Measurements from ENCODE around the gene UMAD1. TPM values are rescaled to one million over a fixed set of nuclear protein-coding genes. Genes with fewer than 3 reads are reported as not detected.

The UMAD1 gene
- total and polyA plus RNA-seq, 2 donors (not counting 3 experiments of a cell fraction or from before 2014, with no cell fraction given), result 5.6 to 6.6 TPM

DNA sequence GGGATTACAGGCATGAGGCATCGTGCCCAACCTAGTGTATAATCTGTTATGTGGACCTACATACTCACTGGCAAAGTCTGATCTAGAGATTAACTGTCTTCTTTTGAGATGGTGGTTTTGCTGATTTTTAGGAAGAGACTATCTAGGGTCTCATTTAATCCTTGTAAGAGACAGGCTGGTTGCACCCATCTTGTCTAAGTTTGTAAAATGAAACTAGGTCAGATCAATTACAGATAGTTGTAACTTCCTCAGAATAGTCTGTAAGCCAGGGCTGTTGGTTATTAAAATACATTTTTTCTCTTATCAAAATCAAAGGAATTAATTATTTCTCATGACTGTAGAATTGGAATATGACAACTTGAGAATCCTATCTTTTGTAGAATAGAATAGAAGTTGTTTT lies 142.4 kb downstream of the UMAD1 start:
- no peak for DNase-seq (ENCODE audit: low read depth, low spot score)
- no peaks in the 10 kb centered on the region for H4K20me1 ChIP-seq (replicated peaks; ENCODE audit: control insufficient read depth, extremely low read depth, insufficient read depth, low read length)
- H3K9me1 ChIP-seq (replicated peaks; ENCODE audit: control insufficient read depth, extremely low read depth, insufficient read depth, low read length), result no peaks in the 10 kb centered on the region
- ChIA-PET CTCF (interaction anchor here (1.2 kb wide), 1 partner anchor 10 kb away, joined by 3 read pairs; no protein-coding TSS in a partner anchor), POLR2A (no interaction called here)
- H3K36me3 ChIP-seq (ENCODE audit: control insufficient read depth in 2 of 2, extremely low read depth in 1 of 2, insufficient read depth in 2 of 2, low read length in 2 of 2), result no peaks in the 10 kb centered on the region
- no peak overlapping the region for H2AFZ ChIP-seq (ENCODE audit: low read depth, low read length)
- no peak overlapping the region for H3K4me3 ChIP-seq (replicated peaks in 1 of 3; ENCODE audit: insufficient read depth in 1 of 3, low read depth in 1 of 3, low read length in 3 of 3)
- no peak overlapping the region for H3K9ac ChIP-seq (replicated peaks; ENCODE audit: extremely low read depth, insufficient read depth, low read length)
- H3K9me3 ChIP-seq (replicated peaks; ENCODE audit: control insufficient read depth, insufficient read depth, low read length), result no peaks in the 10 kb centered on the region
- dilution Hi-C loops (cut with MboI; ENCODE audit: extremely low pct_ligation_motif_present, low sequenced_read_pairs) (no loop called here), intact Hi-C loops (cut with micrococcal nuclease) (no loop called here)
- no peaks in the 10 kb centered on the region for H3K27me3 ChIP-seq (ENCODE audit: control insufficient read depth in 2 of 2, insufficient read depth in 2 of 2, low read length in 2 of 2)
- no peak overlapping the region for H3K4me2 ChIP-seq (ENCODE audit: insufficient read depth, low read length)
- H3K4me1 ChIP-seq (ENCODE audit: control insufficient read depth, extremely low read depth, insufficient read depth, low read length), result peaks cover 7% of the 10 kb centered on the region
- BruUV-seq (replicated peaks), result no TSS peak
- no peaks in the 10 kb centered on the region for H3K79me2 ChIP-seq (ENCODE audit: control insufficient read depth, insufficient read depth, low read length)
- no peak for FAIRE-seq
- TF ChIP-seq POLR2A (IDR thresholded peaks at IDR 0.05; ENCODE audit: low read depth, low read length) (no peak), POLR2AphosphoS5 (IDR thresholded peaks at IDR 0.05; ENCODE audit: insufficient read depth, low read depth, low read length) (no peak), GATA2 (IDR thresholded peaks at IDR 0.05; ENCODE audit: insufficient read depth, insufficient read length, low read depth, low read length) (no peak), EZH2 (IDR thresholded peaks at IDR 0.05; ENCODE audit: borderline replicate concordance, low read depth, low read length, severe bottlenecking) (no peak), FOS (IDR thresholded peaks at IDR 0.05; ENCODE audit: borderline replicate concordance, insufficient read depth, low read length) (no peak), MYC (IDR thresholded peaks at IDR 0.05; ENCODE audit: low read depth, low read length) (no peak), JUN (IDR thresholded peaks at IDR 0.05; ENCODE audit: borderline replicate concordance, insufficient read depth, insufficient read length, low read depth) (no peak)
- TF ChIP-seq, protein P1, sequence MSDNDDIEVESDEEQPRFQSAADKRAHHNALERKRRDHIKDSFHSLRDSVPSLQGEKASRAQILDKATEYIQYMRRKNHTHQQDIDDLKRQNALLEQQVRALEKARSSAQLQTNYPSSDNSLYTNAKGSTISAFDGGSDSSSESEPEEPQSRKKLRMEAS (IDR thresholded peaks at IDR 0.05; ENCODE audit: insufficient read depth, insufficient read length), result no peak
- TF ChIP-seq, protein P2, sequence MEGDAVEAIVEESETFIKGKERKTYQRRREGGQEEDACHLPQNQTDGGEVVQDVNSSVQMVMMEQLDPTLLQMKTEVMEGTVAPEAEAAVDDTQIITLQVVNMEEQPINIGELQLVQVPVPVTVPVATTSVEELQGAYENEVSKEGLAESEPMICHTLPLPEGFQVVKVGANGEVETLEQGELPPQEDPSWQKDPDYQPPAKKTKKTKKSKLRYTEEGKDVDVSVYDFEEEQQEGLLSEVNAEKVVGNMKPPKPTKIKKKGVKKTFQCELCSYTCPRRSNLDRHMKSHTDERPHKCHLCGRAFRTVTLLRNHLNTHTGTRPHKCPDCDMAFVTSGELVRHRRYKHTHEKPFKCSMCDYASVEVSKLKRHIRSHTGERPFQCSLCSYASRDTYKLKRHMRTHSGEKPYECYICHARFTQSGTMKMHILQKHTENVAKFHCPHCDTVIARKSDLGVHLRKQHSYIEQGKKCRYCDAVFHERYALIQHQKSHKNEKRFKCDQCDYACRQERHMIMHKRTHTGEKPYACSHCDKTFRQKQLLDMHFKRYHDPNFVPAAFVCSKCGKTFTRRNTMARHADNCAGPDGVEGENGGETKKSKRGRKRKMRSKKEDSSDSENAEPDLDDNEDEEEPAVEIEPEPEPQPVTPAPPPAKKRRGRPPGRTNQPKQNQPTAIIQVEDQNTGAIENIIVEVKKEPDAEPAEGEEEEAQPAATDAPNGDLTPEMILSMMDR (IDR thresholded peaks at IDR 0.05; ENCODE audit: extremely low read depth in 1 of 2, insufficient read depth in 1 of 2, low read depth in 1 of 2, low read length in 2 of 2), result no peak
- H3K27ac ChIP-seq (ENCODE audit: insufficient read depth, low read depth, low read length), result no peak overlapping the region
